GM10266 (cell line): ENCODE measurements around the gene WFDC9.
"Not testable (repeated sequence)": the region's sequence is repeated elsewhere in the genome, so short reads cannot be mapped to it uniquely, and the experiment has no call there.

Experiments used
- DNase-seq: peaks from one replicate; pipeline ENCODE4 v3.0.0; 2012; ENCODE audit errors: extremely low spot score
- CTCF ChIP-seq: IDR thresholded peaks from 2 replicates; pipeline ENCODE4 v1.5.1; 2012; ENCODE audit warnings: mild to moderate bottlenecking, low read depth; ENCODE audit not compliant: control insufficient read depth, insufficient read depth; ENCODE audit errors: missing control alignments

WFDC9 gene

GRCh38 chr20:45578231-45578630, 52.9 kb downstream of the WFDC9 start:
- no peak for DNase-seq
- TF ChIP-seq CTCF: no peak

- no peak for TF ChIP-seq CTCF
- DNase-seq: no peak
Measured at GRCh38 chr20:45576995-45577394, 54.1 kb downstream of the WFDC9 start.

- DNase-seq: no peak
- no peak for TF ChIP-seq CTCF
Measured at GRCh38 chr20:45575931-45576330, 55.2 kb downstream of the WFDC9 start.

- not testable (repeated sequence) for DNase-seq
Measured at GRCh38 chr20:45569650-45570049, 61.4 kb downstream of the WFDC9 start.

GRCh38 chr20:45564760-45565276, 66.3 kb downstream of the WFDC9 start:
- DNase-seq: no peak
- no peak for TF ChIP-seq CTCF
